T-helper 1 cell treated with Interleukin-12 subunit alpha and Interleukin-12 subunit beta and Interleukin-4 antibody, amounts not matched to agents 30 μg/mL and 1 μg/mL, for 36 hours (primary cell): ENCODE results near the gene DNAJC7.

ENCODE experiments used
- H3K27ac Mint-ChIP-seq: one replicate; pipeline ENCODE4 v1.8.0; 2021; ENCODE audit warnings: mild to moderate bottlenecking, mixed read lengths
- H3K27me3 Mint-ChIP-seq: one replicate; pipeline ENCODE4 v1.8.0; 2021; ENCODE audit warnings: low read depth, mixed read lengths
- H3K36me3 Mint-ChIP-seq: one replicate; pipeline ENCODE4 v1.8.0; 2021; ENCODE audit warnings: low read depth, mixed read lengths
- H3K4me1 Mint-ChIP-seq: one replicate; pipeline ENCODE4 v1.8.0; 2021; ENCODE audit warnings: low read depth, mixed read lengths
- H3K4me3 Mint-ChIP-seq: one replicate; pipeline ENCODE4 v1.8.0; 2021; ENCODE audit warnings: mild to moderate bottlenecking, moderate library complexity, mixed read lengths
- H3K9me3 Mint-ChIP-seq: one replicate; pipeline ENCODE4 v1.8.0; 2021; ENCODE audit warnings: mixed read lengths

Gene DNAJC7

GRCh38 chr17:41967141-41967920 is 49.9 kb downstream of the DNAJC7 start:
- peaks cover 16% of the 10 kb centered on the region for H3K36me3 Mint-ChIP-seq
- H3K4me3 Mint-ChIP-seq: peak overlapping the region; percentile 85
- peak overlapping the region; percentile 77 for H3K27ac Mint-ChIP-seq
- H3K9me3 Mint-ChIP-seq: no peaks in the 10 kb centered on the region
- H3K4me1 Mint-ChIP-seq: peaks cover 26% of the 10 kb centered on the region
- H3K27me3 Mint-ChIP-seq: no peaks in the 10 kb centered on the region

GRCh38 chr17:41966463-41967140 is 50.6 kb downstream of the DNAJC7 start, which contains the start of gene CNP:
TSS of gene CNP (plus strand) at chr17:41966795. CDS start at chr17:41966885, 90 bp downstream.
- Mint-ChIP-seq H3K27ac (peak within 1 kb of the TSS; percentile 77), H3K4me3 (peak within 1 kb of the TSS; percentile 85), H3K4me1 (peaks cover 26% of the 10 kb centered on the region), H3K27me3 (no peaks in the 10 kb centered on the region), H3K9me3 (no peaks in the 10 kb centered on the region), H3K36me3 (peaks cover 14% of the 10 kb centered on the region)

- Mint-ChIP-seq H3K27ac (peak overlapping the region; percentile 67), H3K27me3 (no peaks in the 10 kb centered on the region), H3K36me3 (peaks cover 10% of the 10 kb centered on the region), H3K9me3 (no peaks in the 10 kb centered on the region), H3K4me1 (peaks cover 23% of the 10 kb centered on the region), H3K4me3 (peak overlapping the region; percentile 78)
These were observed 51.4 kb downstream of the DNAJC7 start for GRCh38 chr17:41965694-41966462.

- Mint-ChIP-seq H3K27me3 (no peaks in the 10 kb centered on the region), H3K4me1 (peaks cover 15% of the 10 kb centered on the region), H3K9me3 (no peaks in the 10 kb centered on the region), H3K36me3 (peaks cover 3% of the 10 kb centered on the region), H3K27ac (no peak overlapping the region), H3K4me3 (no peak overlapping the region)
These were observed 54.3 kb downstream of the DNAJC7 start for GRCh38 chr17:41962768-41963434.

- H3K4me1 Mint-ChIP-seq: peaks cover 9% of the 10 kb centered on the region
- no peaks in the 10 kb centered on the region for H3K27me3 Mint-ChIP-seq
- no peaks in the 10 kb centered on the region for H3K9me3 Mint-ChIP-seq
- no peak overlapping the region for H3K4me3 Mint-ChIP-seq
- no peak overlapping the region for H3K27ac Mint-ChIP-seq
- H3K36me3 Mint-ChIP-seq: no peaks in the 10 kb centered on the region
These were observed 55.1 kb downstream of the DNAJC7 start for GRCh38 chr17:41962111-41962510.

GRCh38 chr17:41959336-41960095 is 57.7 kb downstream of the DNAJC7 start:
- Mint-ChIP-seq H3K4me1 (no peaks in the 10 kb centered on the region), H3K36me3 (no peaks in the 10 kb centered on the region), H3K27me3 (no peaks in the 10 kb centered on the region), H3K27ac (no peak overlapping the region), H3K9me3 (no peaks in the 10 kb centered on the region), H3K4me3 (no peak overlapping the region)

GRCh38 chr17:41959030-41959335 is 58.3 kb downstream of the DNAJC7 start:
- H3K27ac Mint-ChIP-seq: no peak overlapping the region
- H3K36me3 Mint-ChIP-seq: no peaks in the 10 kb centered on the region
- H3K27me3 Mint-ChIP-seq: no peaks in the 10 kb centered on the region
- no peaks in the 10 kb centered on the region for H3K4me1 Mint-ChIP-seq
- no peaks in the 10 kb centered on the region for H3K9me3 Mint-ChIP-seq
- H3K4me3 Mint-ChIP-seq: no peak overlapping the region

- Mint-ChIP-seq H3K9me3 (no peaks in the 10 kb centered on the region), H3K4me3 (no peak overlapping the region), H3K36me3 (no peaks in the 10 kb centered on the region), H3K27ac (no peak overlapping the region), H3K27me3 (no peaks in the 10 kb centered on the region), H3K4me1 (no peaks in the 10 kb centered on the region)
These were observed 59.3 kb downstream of the DNAJC7 start for GRCh38 chr17:41957869-41958439.

- no peaks in the 10 kb centered on the region for H3K27me3 Mint-ChIP-seq
- H3K4me3 Mint-ChIP-seq: no peak overlapping the region
- H3K4me1 Mint-ChIP-seq: no peaks in the 10 kb centered on the region
- H3K9me3 Mint-ChIP-seq: no peaks in the 10 kb centered on the region
- H3K27ac Mint-ChIP-seq: no peak overlapping the region
- H3K36me3 Mint-ChIP-seq: no peaks in the 10 kb centered on the region
These were observed 60.0 kb downstream of the DNAJC7 start for GRCh38 chr17:41957031-41957868.

- H3K4me3 Mint-ChIP-seq: no peak overlapping the region
- H3K4me1 Mint-ChIP-seq: no peaks in the 10 kb centered on the region
- H3K27me3 Mint-ChIP-seq: no peaks in the 10 kb centered on the region
- no peak overlapping the region for H3K27ac Mint-ChIP-seq
- H3K9me3 Mint-ChIP-seq: no peaks in the 10 kb centered on the region
- H3K36me3 Mint-ChIP-seq: no peaks in the 10 kb centered on the region
These were observed 60.7 kb downstream of the DNAJC7 start for GRCh38 chr17:41956522-41956921.

- H3K36me3 Mint-ChIP-seq: no peaks in the 10 kb centered on the region
- no peaks in the 10 kb centered on the region for H3K27me3 Mint-ChIP-seq
- H3K27ac Mint-ChIP-seq: no peak overlapping the region
- H3K9me3 Mint-ChIP-seq: no peaks in the 10 kb centered on the region
- H3K4me3 Mint-ChIP-seq: no peak overlapping the region
- H3K4me1 Mint-ChIP-seq: no peaks in the 10 kb centered on the region
These were observed 68.3 kb downstream of the DNAJC7 start for GRCh38 chr17:41948762-41949460.

GRCh38 chr17:41944943-41945342 is 72.3 kb downstream of the DNAJC7 start:
- Mint-ChIP-seq H3K27ac (no peak overlapping the region), H3K27me3 (no peaks in the 10 kb centered on the region), H3K9me3 (no peaks in the 10 kb centered on the region), H3K4me1 (no peaks in the 10 kb centered on the region), H3K4me3 (no peak overlapping the region), H3K36me3 (no peaks in the 10 kb centered on the region)
